HCT116 (cell line): Measurements from ENCODE around the gene RHOG. TPM values are rescaled to one million over a fixed set of nuclear protein-coding genes. Genes with fewer than 3 reads are reported as not detected.
A peak's percentile ranks its signal among the peaks of the same experiment; 100 is the strongest.

ENCODE experiments used
- ATAC-seq: fragments of 200-7000 bp; cut with Tn5 transposase; 2 replicates; pipeline ENCODE4 v1.9.1; 2020; ENCODE audit warnings: mild to moderate bottlenecking, moderate library complexity
- BruUV-seq: library from RNA; stranded (reverse); fragments of 400-500 nt; replicated peaks from 2 replicates; lab custom pipeline; 2021; lab: Mats Ljungman, UMichigan
- CTCF ChIA-PET: fragments of 300-600 bp; sonication (Branson Sonifier 250); formaldehyde crosslinking; loops from one replicate; lab custom pipeline; 2021; ENCODE audit warnings: antibody characterized with exemption; lab: Charles Lee
- POLR2A ChIA-PET: fragments of 300-600, 350-600 bp; sonication (Branson Sonifier 250); formaldehyde crosslinking; loops from one replicate; lab custom pipeline; 2021; ENCODE audit warnings: antibody characterized with exemption; lab: Charles Lee
- RAD21 ChIA-PET, 2 experiments: fragments of 300-600 bp; sonication (Branson Sonifier 250); formaldehyde crosslinking; loops; one replicate each; lab custom pipeline; 2023; ENCODE audit warnings: low total read pairs in 2 of 2; ENCODE audit not compliant: uncharacterized antibody in 2 of 2, unreplicated experiment in 2 of 2, low non-redundant PET in 1 of 2; lab: Charles Lee
- DNase-seq: peaks from one replicate; pipeline ENCODE4 v3.0.0-alpha.2; 2010; ENCODE audit warnings: low read depth, low spot score
- H2AFZ ChIP-seq: fragments of 200-600 bp; shearing (Covaris generic), sonication (generic); 2 replicates; pipeline ENCODE4 v1.6.1; 2017; ENCODE audit warnings: low read depth, mixed run types, mixed read lengths, antibody characterized with exemption, low read length; ENCODE audit not compliant: poor library complexity, severe bottlenecking
- H3K27ac ChIP-seq: 2 replicates; pipeline ENCODE4 v1.5.1; 2012; ENCODE audit warnings: low read depth, low read length
- H3K27me3 ChIP-seq: fragments of 200-600 bp; sonication (generic); 2 replicates; pipeline ENCODE4 v1.6.1; 2016; ENCODE audit warnings: mixed run types, low read length, mixed read lengths; ENCODE audit not compliant: insufficient read depth
- H3K36me3 ChIP-seq, 2 experiments: fragments of 200-500 bp in 1 of 2; fragments of 200-600 bp in 1 of 2; sonication (Bioruptor generic) in 1 of 2; sonication (generic) in 1 of 2; 2 replicates each; pipeline versions ENCODE4 v1.5.1 to v1.6.1; 2014 to 2016; ENCODE audit warnings: low read length in 2 of 2, inconsistent platforms in 1 of 2, mixed read lengths in 1 of 2, mixed run types in 1 of 2; ENCODE audit not compliant: insufficient read depth in 2 of 2, control insufficient read depth in 1 of 2
- H3K4me1 ChIP-seq, 2 experiments: fragments of 200-600 bp in 1 of 2; sonication (generic) in 1 of 2; 2 replicates each; pipeline versions ENCODE4 v1.5.1 to v1.6.1; 2012 to 2017; ENCODE audit warnings: low read length in 2 of 2, inconsistent platforms in 1 of 2, mild to moderate bottlenecking in 1 of 2, mixed read lengths in 1 of 2, mixed run types in 1 of 2, moderate library complexity in 1 of 2; ENCODE audit not compliant: insufficient read depth in 2 of 2, control insufficient read depth in 1 of 2
- H3K4me2 ChIP-seq: fragments of 200-600 bp; sonication (generic); 2 replicates; pipeline ENCODE4 v1.6.1; 2017; ENCODE audit warnings: mixed run types, low read length, mixed read lengths
- H3K4me3 ChIP-seq, 2 experiments: fragments of 200-600 bp in 1 of 2; sonication (generic) in 1 of 2; replicated peaks in 1 of 2; 2 replicates each; pipeline ENCODE4 v1.5.1; 2011 to 2016; ENCODE audit warnings: low read length in 2 of 2, control low read depth in 1 of 2, low read depth in 1 of 2, mild to moderate bottlenecking in 1 of 2, mixed read lengths in 1 of 2, mixed run types in 1 of 2
- H3K79me2 ChIP-seq: fragments of 200-600 bp; sonication (generic); 2 replicates; pipeline ENCODE4 v1.6.1; 2017; ENCODE audit warnings: mild to moderate bottlenecking, mixed run types, low read length, moderate library complexity, mixed read lengths; ENCODE audit not compliant: insufficient read depth
- H3K9ac ChIP-seq: fragments of 200-600 bp; sonication (generic); 2 replicates; pipeline ENCODE4 v1.6.1; 2016; ENCODE audit warnings: low read length, mixed read lengths
- H3K9me2 ChIP-seq: fragments of 200-600 bp; sonication (generic), shearing (Covaris generic); 2 replicates; pipeline ENCODE4 v1.6.1; 2017; ENCODE audit warnings: mixed run types, mild to moderate bottlenecking, moderate library complexity; ENCODE audit not compliant: insufficient read depth
- H3K9me3 ChIP-seq, 2 experiments: fragments of 200-500 bp in 1 of 2; fragments of 200-600 bp in 1 of 2; sonication (Bioruptor generic) in 1 of 2; sonication (generic) in 1 of 2; 2 replicates each; pipeline ENCODE4 v1.6.1; 2014 to 2017; ENCODE audit warnings: low read length in 2 of 2, mixed read lengths in 2 of 2, inconsistent platforms in 1 of 2, low read depth in 1 of 2, mild to moderate bottlenecking in 1 of 2, mixed run types in 1 of 2, moderate library complexity in 1 of 2; ENCODE audit not compliant: control insufficient read depth in 1 of 2, insufficient read depth in 1 of 2
- H4K20me1 ChIP-seq: fragments of 200-600 bp; sonication (generic), shearing (Covaris generic); 2 replicates; pipeline ENCODE4 v1.6.1; 2017; ENCODE audit warnings: mixed run types, mild to moderate bottlenecking, moderate library complexity; ENCODE audit not compliant: insufficient read depth
- CBX3 ChIP-seq: IDR thresholded peaks from 2 replicates; pipeline ENCODE4 v1.6.1; 2012; ENCODE audit warnings: low read depth
- CEBPB ChIP-seq: IDR thresholded peaks from 2 replicates; pipeline ENCODE4 v1.6.1; 2012; ENCODE audit warnings: low read depth
- EGR1 ChIP-seq: IDR thresholded peaks from 2 replicates; pipeline ENCODE4 v1.6.1; 2012; ENCODE audit warnings: low read depth
- ELF1 ChIP-seq: IDR thresholded peaks from 2 replicates; pipeline ENCODE4 v1.6.1; 2012; ENCODE audit warnings: low read depth, borderline replicate concordance
- EZH2phosphoT487 ChIP-seq: fragments of 200-600 bp; IDR thresholded peaks from 2 replicates; pipeline ENCODE4 v1.6.1; 2018; ENCODE audit warnings: antibody characterized with exemption, borderline replicate concordance
- FOSL1 ChIP-seq: IDR thresholded peaks from 2 replicates; pipeline ENCODE4 v1.6.1; 2012; ENCODE audit warnings: low read depth
- JUND ChIP-seq: IDR thresholded peaks from 2 replicates; pipeline ENCODE4 v1.6.1; 2012
- POLR2A ChIP-seq: IDR thresholded peaks from 2 replicates; pipeline ENCODE4 v1.7.0; 2011; ENCODE audit warnings: borderline replicate concordance; ENCODE audit not compliant: insufficient read depth, insufficient read length; ENCODE audit errors: extremely low read depth
- POLR2AphosphoS5 ChIP-seq: IDR thresholded peaks from 2 replicates; pipeline ENCODE4 v1.6.1; 2011; ENCODE audit warnings: mild to moderate bottlenecking, low read depth, low read length, moderate library complexity
- RAD21 ChIP-seq: IDR thresholded peaks from 2 replicates; pipeline ENCODE4 v1.6.1; 2012; ENCODE audit warnings: low read depth, mild to moderate bottlenecking
- SIN3A ChIP-seq: IDR thresholded peaks from 2 replicates; pipeline ENCODE4 v1.6.1; 2012; ENCODE audit warnings: low read depth
- SP1 ChIP-seq: IDR thresholded peaks from 2 replicates; pipeline ENCODE4 v1.6.1; 2012; ENCODE audit warnings: low read depth
- SRF ChIP-seq: IDR thresholded peaks from 2 replicates; pipeline ENCODE4 v1.6.1; 2012; ENCODE audit warnings: low read depth
- YY1 ChIP-seq: IDR thresholded peaks from 2 replicates; pipeline ENCODE4 v1.6.1; 2011; ENCODE audit warnings: low read length, low read depth, moderate library complexity, mild to moderate bottlenecking; ENCODE audit not compliant: insufficient replicate concordance; ENCODE audit errors: extremely low read depth
- ZFX ChIP-seq: fragments of 450-650 bp; IDR thresholded peaks from 2 replicates; pipeline ENCODE4 v1.6.1; 2017
- ZNF274 ChIP-seq: fragments of 200-500 bp; sonication (Bioruptor generic); IDR thresholded peaks from 2 replicates; pipeline ENCODE4 v1.6.1; 2014; ENCODE audit warnings: mild to moderate bottlenecking, low read depth, low read length, inconsistent platforms
- intact Hi-C: fragments of 100-400 bp; cut with micrococcal nuclease; formaldehyde crosslinking; loops from 2 replicates; pipeline ENCODE4 v1.10.0; 2022
- total RNA-seq: library from RNA; stranded (reverse); gene quantifications from one replicate; pipeline ENCODE4 v1.2.1, GENCODE V29; 2021; ENCODE audit not compliant: unreplicated experiment
- TF ChIP-seq, protein P1 (sequence below): IDR thresholded peaks from 2 replicates; pipeline ENCODE4 v1.6.1; 2011; ENCODE audit warnings: mild to moderate bottlenecking, low read length, moderate library complexity; ENCODE audit not compliant: insufficient replicate concordance; ENCODE audit errors: extremely low read depth
- TF ChIP-seq, protein P2 (sequence below), 3 experiments: fragments of 200-600 bp in 1 of 3; sonication (generic) in 1 of 3; IDR thresholded peaks in 2 of 3; conservative IDR thresholded peaks in 1 of 3; 2 replicates each; pipeline ENCODE4 v1.5.1; 2012 to 2017; ENCODE audit warnings: low read depth in 2 of 3, low read length in 2 of 3, antibody characterized with exemption in 1 of 3, borderline replicate concordance in 1 of 3, control low read depth in 1 of 3, mild to moderate bottlenecking in 1 of 3, mixed read lengths in 1 of 3, mixed run types in 1 of 3, moderate library complexity in 1 of 3; ENCODE audit not compliant: insufficient read depth in 1 of 3
- TF ChIP-seq, protein P3 (sequence below): IDR thresholded peaks from 2 replicates; pipeline ENCODE4 v1.6.1; 2012
- TF ChIP-seq, protein P4 (sequence below): IDR thresholded peaks from 2 replicates; pipeline ENCODE4 v1.6.1; 2012

The RHOG gene
- total RNA-seq, 1 experiment from 2014 or later, result 49.1 TPM

DNA sequence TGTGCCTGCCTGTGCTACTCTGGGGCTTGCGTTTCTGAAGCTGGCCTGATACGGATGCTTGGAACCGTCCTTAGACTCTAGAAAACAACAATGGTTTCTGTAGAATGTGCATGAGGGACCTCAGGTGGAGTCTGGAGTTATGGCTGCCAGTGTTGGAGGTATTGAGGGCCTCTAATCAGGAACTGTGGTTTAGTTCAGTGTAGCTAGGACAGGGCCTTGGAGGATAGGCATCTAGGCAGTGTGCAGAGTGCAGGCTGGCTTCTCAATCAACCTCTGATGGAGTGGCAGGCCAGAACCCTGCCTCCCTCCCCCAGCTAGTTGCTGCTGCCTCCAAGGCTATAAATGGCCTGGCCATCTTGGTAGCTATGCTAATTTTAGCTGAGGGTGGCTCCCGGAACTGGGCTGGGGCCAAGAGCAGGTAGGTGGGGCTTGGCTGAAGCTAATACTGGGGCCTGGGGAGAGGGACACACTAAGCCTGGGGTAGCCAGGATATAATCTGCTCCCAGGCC is 18.7 kb upstream of the RHOG start:
- POLR2A ChIA-PET, result no interaction called here
- intact Hi-C loops, result no loop called here
- DNase-seq, result no peak

More for the DNA sequence above, 18.7 kb upstream of the RHOG start:
- H4K20me1 ChIP-seq, result no peaks in the 10 kb centered on the region
- BruUV-seq, result no TSS peak
- H3K79me2 ChIP-seq, result peaks cover 3% of the 10 kb centered on the region; the same call in 1 of the 2 replicates
- no peak overlapping the region for H2AFZ ChIP-seq
- H3K9me2 ChIP-seq, result no peaks in the 10 kb centered on the region
- RAD21 ChIA-PET, result interaction anchor here in 1 of 2 experiments (0.6 kb wide), 1 partner anchor 10 kb away, joined by 3 read pairs; no protein-coding TSS in a partner anchor
- no peaks in the 10 kb centered on the region for H3K9me3 ChIP-seq
- H3K4me3 ChIP-seq, result 0 out of 4 replicates have a peak overlapping the region, but pooled peaks of 1 of the 2 experiments have one; percentile 6
- TF ChIP-seq, protein P1, sequence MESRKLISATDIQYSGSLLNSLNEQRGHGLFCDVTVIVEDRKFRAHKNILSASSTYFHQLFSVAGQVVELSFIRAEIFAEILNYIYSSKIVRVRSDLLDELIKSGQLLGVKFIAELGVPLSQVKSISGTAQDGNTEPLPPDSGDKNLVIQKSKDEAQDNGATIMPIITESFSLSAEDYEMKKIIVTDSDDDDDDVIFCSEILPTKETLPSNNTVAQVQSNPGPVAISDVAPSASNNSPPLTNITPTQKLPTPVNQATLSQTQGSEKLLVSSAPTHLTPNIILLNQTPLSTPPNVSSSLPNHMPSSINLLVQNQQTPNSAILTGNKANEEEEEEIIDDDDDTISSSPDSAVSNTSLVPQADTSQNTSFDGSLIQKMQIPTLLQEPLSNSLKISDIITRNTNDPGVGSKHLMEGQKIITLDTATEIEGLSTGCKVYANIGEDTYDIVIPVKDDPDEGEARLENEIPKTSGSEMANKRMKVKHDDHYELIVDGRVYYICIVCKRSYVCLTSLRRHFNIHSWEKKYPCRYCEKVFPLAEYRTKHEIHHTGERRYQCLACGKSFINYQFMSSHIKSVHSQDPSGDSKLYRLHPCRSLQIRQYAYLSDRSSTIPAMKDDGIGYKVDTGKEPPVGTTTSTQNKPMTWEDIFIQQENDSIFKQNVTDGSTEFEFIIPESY, result no peak
- no peak for TF ChIP-seq POLR2AphosphoS5
- TF ChIP-seq ZNF274, result no peak
- TF ChIP-seq JUND, result no peak
- no peak for TF ChIP-seq POLR2A
- TF ChIP-seq, protein P2, sequence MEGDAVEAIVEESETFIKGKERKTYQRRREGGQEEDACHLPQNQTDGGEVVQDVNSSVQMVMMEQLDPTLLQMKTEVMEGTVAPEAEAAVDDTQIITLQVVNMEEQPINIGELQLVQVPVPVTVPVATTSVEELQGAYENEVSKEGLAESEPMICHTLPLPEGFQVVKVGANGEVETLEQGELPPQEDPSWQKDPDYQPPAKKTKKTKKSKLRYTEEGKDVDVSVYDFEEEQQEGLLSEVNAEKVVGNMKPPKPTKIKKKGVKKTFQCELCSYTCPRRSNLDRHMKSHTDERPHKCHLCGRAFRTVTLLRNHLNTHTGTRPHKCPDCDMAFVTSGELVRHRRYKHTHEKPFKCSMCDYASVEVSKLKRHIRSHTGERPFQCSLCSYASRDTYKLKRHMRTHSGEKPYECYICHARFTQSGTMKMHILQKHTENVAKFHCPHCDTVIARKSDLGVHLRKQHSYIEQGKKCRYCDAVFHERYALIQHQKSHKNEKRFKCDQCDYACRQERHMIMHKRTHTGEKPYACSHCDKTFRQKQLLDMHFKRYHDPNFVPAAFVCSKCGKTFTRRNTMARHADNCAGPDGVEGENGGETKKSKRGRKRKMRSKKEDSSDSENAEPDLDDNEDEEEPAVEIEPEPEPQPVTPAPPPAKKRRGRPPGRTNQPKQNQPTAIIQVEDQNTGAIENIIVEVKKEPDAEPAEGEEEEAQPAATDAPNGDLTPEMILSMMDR (IDR thresholded peaks at IDR 0.05 in 2 of 3, conservative IDR thresholded peaks at IDR 0.05 in 1 of 3; ENCODE audit: borderline replicate concordance in 1 of 3, insufficient read depth in 1 of 3, low read depth in 2 of 3, low read length in 2 of 3), result no peak
- no peak for TF ChIP-seq YY1
- no peak for TF ChIP-seq ZFX
- no peak for TF ChIP-seq SRF
- TF ChIP-seq SP1, result no peak
- TF ChIP-seq CEBPB, result no peak
- no peak for TF ChIP-seq RAD21
- no peak for TF ChIP-seq EGR1
- no peak for TF ChIP-seq FOSL1
- TF ChIP-seq, protein P3, sequence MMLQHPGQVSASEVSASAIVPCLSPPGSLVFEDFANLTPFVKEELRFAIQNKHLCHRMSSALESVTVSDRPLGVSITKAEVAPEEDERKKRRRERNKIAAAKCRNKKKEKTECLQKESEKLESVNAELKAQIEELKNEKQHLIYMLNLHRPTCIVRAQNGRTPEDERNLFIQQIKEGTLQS, result no peak
- TF ChIP-seq CBX3, result no peak
- TF ChIP-seq SIN3A, result no peak
- TF ChIP-seq, protein P4, sequence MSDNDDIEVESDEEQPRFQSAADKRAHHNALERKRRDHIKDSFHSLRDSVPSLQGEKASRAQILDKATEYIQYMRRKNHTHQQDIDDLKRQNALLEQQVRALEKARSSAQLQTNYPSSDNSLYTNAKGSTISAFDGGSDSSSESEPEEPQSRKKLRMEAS, result no peak
- no peak for TF ChIP-seq ELF1
- no peak for TF ChIP-seq EZH2phosphoT487
- TF ChIP-seq, all 23 proteins: peak for 0
- Histone ChIP-seq H3K27me3 (no peaks in the 10 kb centered on the region), H3K4me2 (peak overlapping the region; percentile 40; the same call in 1 of the 2 replicates), H3K9ac (no peak overlapping the region), H3K4me1 (peaks cover 12 to 35% of the 10 kb centered on the region in 2 experiments), H3K36me3 (no peaks in the 10 kb centered on the region), H3K27ac (no peak overlapping the region)
- ATAC-seq, result no peak
- CTCF ChIA-PET, result interaction anchor here (1.6 to 2.3 kb wide), 3 partner anchors 10 to 213 kb away, joined by 6 to 10 read pairs (median 9); partner anchors contain the start of gene RHOG
